ENCODE data around the gene HOXD1. TPM values are rescaled to one million over a fixed set of nuclear protein-coding genes. Genes with fewer than 3 reads are reported as not detected.

The HOXD1 gene
- total RNA-seq, 1 experiment from 2014 or later: not detected

DNA sequence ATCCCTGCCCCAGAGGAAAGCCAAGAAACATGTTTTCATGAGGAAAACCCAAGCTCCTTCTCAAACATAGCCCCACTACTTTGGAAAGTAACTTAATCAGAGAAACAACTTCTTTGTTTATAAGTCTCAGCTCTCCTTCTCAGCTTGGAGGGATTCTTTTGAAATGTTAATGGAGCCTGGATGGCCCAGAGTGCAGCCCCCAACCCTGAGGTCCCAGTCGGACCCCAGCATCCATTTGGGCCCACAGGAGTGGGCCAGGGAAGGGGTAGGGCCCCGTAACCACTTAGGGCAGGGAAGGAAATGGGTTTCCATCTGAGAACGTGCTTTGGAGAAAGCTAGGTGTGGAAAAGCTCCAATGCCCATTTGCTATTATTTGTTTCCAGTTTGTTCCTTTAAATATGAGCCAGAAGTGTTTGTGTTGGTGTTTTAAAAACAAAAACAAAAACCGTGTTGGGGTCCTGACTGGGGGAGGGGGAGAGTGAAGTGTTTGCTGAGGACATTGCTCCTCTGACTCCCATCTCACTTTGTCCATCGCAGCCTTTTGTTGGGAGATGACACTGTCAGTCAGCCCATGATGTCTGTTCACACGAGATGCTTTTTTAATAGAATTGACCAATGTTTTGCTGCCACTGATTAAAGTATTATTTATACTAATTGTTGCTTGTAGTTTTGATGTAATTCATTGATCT is 33.0 kb upstream of the HOXD1 start:
- H2BK5ac ChIP-seq (ENCODE audit: insufficient read length, low read length): no peak overlapping the region
- H4K20me1 ChIP-seq (ENCODE audit: control insufficient read depth, insufficient read depth, insufficient read length): no peaks in the 10 kb centered on the region
- no peak overlapping the region for H3K4me3 Mint-ChIP-seq
- no peaks in the 10 kb centered on the region for H3K79me1 ChIP-seq (ENCODE audit: insufficient read depth, low read depth, low read length, poor library complexity, severe bottlenecking)
- no peak overlapping the region for H2BK12ac ChIP-seq (ENCODE audit: insufficient read length, low read depth, low read length)
- H3K56ac ChIP-seq (ENCODE audit: insufficient read length, low read depth, low read length): no peak overlapping the region
- no peak overlapping the region for H2AK5ac ChIP-seq (ENCODE audit: insufficient read length, low read length)
- no peak for TF ChIP-seq CTCF (conservative IDR thresholded peaks at IDR 0.05)
- no CpG with 5 or more reads among the region's 6 CpGs for WGBS (ENCODE audit: extremely low coverage, insufficient read length, low lambda C conversion rate)
- H3K4me1 ChIP-seq (ENCODE audit: insufficient read depth, low read length): no peaks in the 10 kb centered on the region; the same call in 1 of the 2 replicates
- no peak overlapping the region for H3K27ac Mint-ChIP-seq
- H2BK15ac ChIP-seq (ENCODE audit: low read depth, low read length): no peak overlapping the region
- H2BK120ac ChIP-seq (ENCODE audit: low read depth, low read length, poor library complexity, severe bottlenecking): no peak overlapping the region
- peaks cover 100% of the 10 kb centered on the region for H3K27me3 ChIP-seq (ENCODE audit: insufficient read depth, low read length)
- peaks cover 100% of the 10 kb centered on the region for H3K27me3 Mint-ChIP-seq (ENCODE audit: low read depth)
- no peak overlapping the region for H4K91ac ChIP-seq (ENCODE audit: insufficient read length, low read depth, low read length)
- H3K9ac ChIP-seq (ENCODE audit: extremely low read depth, insufficient read length, low read length): no peak overlapping the region
- no peak for DNase-seq
- H3K4me2 ChIP-seq (ENCODE audit: insufficient read depth, insufficient read length, low read length): no peak overlapping the region
- no peak overlapping the region for H3K27ac ChIP-seq (ENCODE audit: insufficient read length, low read depth, low read length)
- no peaks in the 10 kb centered on the region; a peak in 1 of 7 replicates for H3K36me3 Mint-ChIP-seq (ENCODE audit: insufficient read depth in 1 of 3, low read depth in 3 of 3)
- H3K23ac ChIP-seq (ENCODE audit: insufficient read length, low read depth, low read length): no peak overlapping the region
- H2AFZ ChIP-seq (ENCODE audit: low read length): no peak overlapping the region
- H3K9me3 Mint-ChIP-seq: peaks cover 3 to 8% of the 10 kb centered on the region in 2 experiments; a peak in 3 of 5 replicates
- H3K14ac ChIP-seq (ENCODE audit: insufficient read depth, low read length): no peak overlapping the region
- H3K4me1 Mint-ChIP-seq: peaks cover 6 to 33% of the 10 kb centered on the region in 2 experiments; a peak in 3 of 4 replicates
- H2BK20ac ChIP-seq (ENCODE audit: low read depth, low read length, poor library complexity, severe bottlenecking): no peak overlapping the region
- H3T11ph ChIP-seq (ENCODE audit: low read length): no peak overlapping the region
- no peak overlapping the region for H4K8ac ChIP-seq (replicated peaks; ENCODE audit: insufficient read length, low read depth, low read length)
- H3K4ac ChIP-seq (ENCODE audit: low read depth, low read length): no peak overlapping the region
- no peaks in the 10 kb centered on the region for H3K79me2 ChIP-seq (ENCODE audit: insufficient read depth, low read length)
- no peak overlapping the region for H3K18ac ChIP-seq (ENCODE audit: insufficient read length, low read depth, low read length)
- no peaks in the 10 kb centered on the region for H3K9me3 ChIP-seq (ENCODE audit: control insufficient read depth, low read depth, low read length)
- H3K23me2 ChIP-seq (ENCODE audit: insufficient read length, low read depth, low read length, poor library complexity, severe bottlenecking): no peaks in the 10 kb centered on the region
- no peak overlapping the region for H4K5ac ChIP-seq (ENCODE audit: insufficient read length, low read depth, low read length)
